ENCODE data around the gene PKDCC.
"Not testable (repeated sequence)": the region's sequence is repeated elsewhere in the genome, so short reads cannot be mapped to it uniquely, and the experiment has no call there.

PKDCC gene

GRCh38 chr2:42030200-42030759, 17.5 kb upstream of the PKDCC start:
- DNase-seq (ENCODE audit: low read depth, low spot score): no peak

- no peak for DNase-seq (ENCODE audit: low read depth, low spot score)
Observed at GRCh38 chr2:42030829-42031228, 17.0 kb upstream of the PKDCC start.

DNA sequence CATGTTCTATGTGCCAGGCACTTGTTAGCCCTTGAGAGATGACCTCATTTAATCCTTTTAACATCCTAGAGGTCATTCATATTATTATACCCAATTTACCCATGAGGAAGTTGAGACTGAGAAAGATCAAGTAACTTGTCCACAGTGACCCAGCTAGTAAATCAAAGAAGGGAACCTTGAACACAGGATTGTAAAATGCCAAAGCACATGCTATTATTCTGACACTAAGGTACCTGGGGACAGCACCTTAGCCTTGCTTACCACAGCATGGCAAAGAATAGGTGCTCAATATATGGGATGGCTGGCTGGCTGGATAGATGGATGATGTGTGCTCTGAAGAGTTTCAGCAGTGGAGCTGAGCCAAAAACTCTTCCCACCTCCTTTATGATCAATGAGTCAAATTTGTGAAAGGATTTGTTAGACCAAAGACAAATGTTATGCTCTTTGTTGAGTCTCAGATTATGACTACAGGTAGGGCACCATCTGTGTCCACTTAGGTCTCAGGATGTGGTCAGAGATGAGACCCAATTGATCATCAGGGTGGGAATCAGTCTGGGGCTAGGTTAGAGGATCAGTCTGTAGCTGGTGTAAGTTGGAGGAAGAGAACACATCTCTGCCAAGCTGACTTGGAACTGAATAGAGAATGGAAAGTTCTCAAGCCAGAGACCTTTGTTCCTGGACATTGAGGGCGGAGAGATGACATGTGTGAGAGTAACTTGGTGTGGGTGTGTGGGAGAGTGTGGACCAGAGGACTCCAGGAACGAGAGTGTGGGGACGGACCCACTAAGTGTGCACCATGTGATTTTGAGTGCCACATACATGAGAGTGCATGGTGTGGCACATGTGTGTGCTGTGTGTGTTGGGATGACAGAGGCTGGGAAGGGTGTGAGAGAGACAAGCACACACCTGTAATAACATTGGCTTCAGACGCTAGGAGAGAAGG, 16.3 kb upstream of the PKDCC start:
- no peak for DNase-seq (ENCODE audit: low read depth, low spot score)

- DNase-seq (ENCODE audit: low read depth, low spot score): no peak
Observed at GRCh38 chr2:42032224-42032620, 15.6 kb upstream of the PKDCC start.

GRCh38 chr2:42032745-42033144, 15.1 kb upstream of the PKDCC start:
- DNase-seq (ENCODE audit: low read depth, low spot score): no peak

- not testable (repeated sequence) for DNase-seq (ENCODE audit: low read depth, low spot score)
Observed at GRCh38 chr2:42034096-42034495, 13.7 kb upstream of the PKDCC start.

GRCh38 chr2:42035241-42035640, 12.6 kb upstream of the PKDCC start:
- no peak for DNase-seq (ENCODE audit: low read depth, low spot score)

- DNase-seq (ENCODE audit: low read depth, low spot score): no peak
Observed at GRCh38 chr2:42036413-42036812, 11.4 kb upstream of the PKDCC start.

DNA sequence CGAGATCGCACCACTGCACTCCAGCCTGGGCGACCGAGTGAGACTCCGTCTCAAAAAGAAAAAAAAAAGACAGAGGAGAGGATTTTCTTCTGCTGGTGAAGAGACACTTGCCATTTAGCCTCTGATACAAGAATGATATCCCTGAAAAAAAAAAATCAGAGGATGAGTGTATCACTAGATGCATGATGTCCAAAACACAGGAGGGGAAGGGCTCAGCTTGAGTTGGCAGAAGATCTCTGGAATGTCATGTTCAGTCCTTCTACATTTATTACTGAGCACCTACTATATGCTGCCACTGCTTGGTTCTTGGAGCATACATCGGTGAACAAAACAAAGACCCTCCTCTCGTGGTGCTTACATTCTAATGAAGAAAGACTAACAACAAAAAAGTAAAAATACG, 10.9 kb upstream of the PKDCC start:
- no peak for DNase-seq (ENCODE audit: low read depth, low spot score)

GRCh38 chr2:42040643-42041278, 7.1 kb upstream of the PKDCC start:
- DNase-seq (ENCODE audit: low read depth, low spot score): no peak

- no peak for DNase-seq (ENCODE audit: low read depth, low spot score)
Observed at GRCh38 chr2:42041377-42042127, 6.3 kb upstream of the PKDCC start.

GRCh38 chr2:42042631-42043355, 5.0 kb upstream of the PKDCC start:
- no peak for DNase-seq (ENCODE audit: low read depth, low spot score)

GRCh38 chr2:42043789-42044394, 3.9 kb upstream of the PKDCC start:
- DNase-seq (ENCODE audit: low read depth, low spot score): no peak

- no peak for DNase-seq (ENCODE audit: low read depth, low spot score)
Observed at GRCh38 chr2:42044939-42045338, 2.9 kb upstream of the PKDCC start.

DNA sequence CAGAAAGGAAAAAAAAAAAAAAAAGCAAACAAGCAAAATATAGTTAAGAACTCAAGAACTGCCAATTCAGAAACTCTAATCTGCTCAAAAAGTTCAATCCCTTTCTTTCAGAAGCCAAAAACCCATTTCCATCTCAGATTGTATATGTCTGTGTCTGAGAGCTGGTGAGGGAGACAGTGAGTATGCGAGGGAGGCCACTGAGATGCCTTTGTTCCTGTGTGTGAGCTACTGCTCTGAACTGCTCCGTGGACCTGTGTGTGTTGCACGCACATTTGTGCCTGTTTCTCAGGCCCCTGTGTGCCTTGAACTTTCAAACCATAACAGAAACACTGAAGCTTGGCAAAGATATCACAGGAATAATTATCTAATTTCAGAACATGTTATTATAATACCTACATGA, 2.5 kb upstream of the PKDCC start:
- no peak for DNase-seq (ENCODE audit: low read depth, low spot score)

DNA sequence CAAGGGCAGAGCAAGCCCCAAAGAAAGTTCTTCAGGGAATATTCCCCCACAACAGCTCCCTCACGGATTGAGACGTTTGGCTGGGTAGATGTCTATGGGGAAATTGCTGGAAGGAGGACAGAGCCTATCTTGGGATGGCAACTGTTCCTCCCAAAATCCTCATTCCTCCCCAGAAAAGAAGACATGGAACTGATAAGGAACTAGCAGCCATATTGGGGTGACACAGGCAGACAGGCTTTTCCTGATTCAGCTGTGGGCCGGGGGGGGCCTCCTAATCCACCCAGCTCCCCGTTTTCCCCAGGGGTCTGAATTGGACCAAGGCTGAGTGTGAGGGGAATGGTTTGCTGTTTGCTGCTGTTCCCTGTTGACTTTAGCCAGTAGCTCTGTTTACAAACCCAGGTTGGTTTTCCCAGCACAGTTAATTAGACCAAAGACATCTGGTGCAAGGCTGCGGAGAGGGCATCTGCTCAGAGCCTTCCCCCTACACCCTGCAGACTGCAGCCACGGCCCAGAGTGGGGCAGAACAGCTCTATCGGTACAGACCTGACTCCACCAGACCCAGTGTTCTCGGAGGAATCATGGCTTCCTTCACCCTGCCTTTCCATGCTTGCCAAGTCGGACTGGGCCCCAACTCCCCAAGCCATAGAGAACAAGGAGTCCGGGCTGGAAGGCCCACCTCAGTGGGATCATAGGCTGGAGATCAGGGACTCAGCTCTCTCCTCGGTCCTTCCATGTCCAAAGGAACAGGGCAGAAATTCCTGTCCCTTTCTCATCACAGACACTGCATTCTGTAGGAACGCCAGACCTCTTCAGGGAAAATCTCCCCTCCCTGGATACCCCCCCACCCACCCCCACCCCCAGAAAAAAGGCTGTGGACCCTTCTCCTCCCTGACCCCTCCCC, 1.7 kb upstream of the PKDCC start:
- DNase-seq (ENCODE audit: low read depth, low spot score): no peak

DNA sequence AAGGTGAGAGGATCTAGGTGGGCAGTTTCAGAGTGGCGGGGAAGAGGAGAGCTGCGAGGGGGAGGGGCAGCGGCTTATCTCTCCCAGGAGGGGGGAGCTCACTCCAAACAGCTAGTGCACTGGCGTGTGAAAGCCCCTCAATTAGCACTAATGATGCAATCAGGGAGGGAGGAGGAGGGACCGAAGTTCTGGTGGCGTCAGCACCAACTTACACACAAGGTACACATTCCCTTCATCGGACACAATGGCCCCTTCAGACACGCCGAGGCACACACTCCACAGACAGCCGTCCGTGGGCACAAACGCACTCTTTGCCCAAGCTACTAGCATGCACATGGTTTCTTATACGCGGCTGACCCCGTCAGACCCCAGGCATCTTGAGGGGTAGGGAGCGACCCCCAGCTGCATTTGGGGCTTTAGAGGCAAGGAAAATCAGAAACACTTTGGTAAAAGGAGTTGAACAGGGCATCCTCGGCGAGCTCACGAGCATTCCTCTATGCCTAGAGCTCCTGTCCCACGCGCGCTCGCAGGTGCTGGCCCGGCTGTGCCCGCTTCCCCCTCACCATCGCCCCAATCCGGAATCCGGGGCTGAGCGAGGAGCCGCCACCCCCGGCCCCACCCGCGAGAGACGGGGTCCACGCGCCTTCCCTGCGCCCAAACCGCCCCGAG, 868 bp upstream of the PKDCC start:
- DNase-seq (ENCODE audit: low read depth, low spot score): no peak

DNA sequence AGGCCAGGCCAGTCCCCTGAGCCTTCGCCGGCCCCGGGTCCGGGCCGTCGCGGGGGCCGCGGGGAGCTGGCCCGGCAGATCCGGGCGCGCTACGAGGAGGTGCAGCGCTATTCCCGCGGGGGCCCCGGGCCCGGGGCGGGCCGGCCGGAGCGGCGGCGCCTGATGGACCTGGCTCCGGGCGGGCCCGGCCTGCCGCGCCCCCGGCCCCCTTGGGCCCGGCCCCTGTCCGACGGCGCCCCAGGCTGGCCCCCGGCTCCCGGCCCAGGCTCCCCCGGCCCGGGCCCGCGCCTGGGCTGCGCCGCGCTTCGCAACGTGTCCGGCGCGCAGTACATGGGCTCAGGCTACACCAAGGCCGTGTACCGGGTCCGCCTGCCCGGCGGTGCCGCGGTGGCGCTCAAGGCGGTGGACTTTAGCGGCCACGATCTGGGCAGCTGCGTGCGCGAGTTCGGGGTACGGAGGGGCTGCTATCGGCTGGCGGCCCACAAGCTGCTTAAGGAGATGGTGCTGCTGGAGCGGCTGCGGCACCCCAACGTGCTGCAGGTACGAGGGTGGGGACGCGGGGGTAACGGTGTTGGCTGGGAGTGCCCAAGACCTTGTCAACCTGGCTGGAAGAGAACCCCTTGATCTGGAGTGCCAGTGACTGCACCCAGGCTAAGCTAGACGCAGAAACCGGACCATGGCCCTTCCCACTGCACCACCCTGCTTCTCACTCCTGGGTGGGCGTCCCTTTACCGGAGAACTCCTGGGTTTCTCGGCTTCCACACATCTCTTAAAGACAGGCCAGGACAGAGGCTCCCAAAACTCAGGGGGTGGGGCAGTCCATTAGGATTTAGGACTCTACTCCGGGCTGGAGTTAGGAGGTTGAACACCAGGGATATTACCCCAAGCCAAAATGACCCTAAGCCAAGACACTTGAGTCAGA, 739 bp downstream of the PKDCC start:
- DNase-seq (ENCODE audit: low read depth, low spot score): no peak

Data from activated CD4-positive, CD25-positive, alpha-beta regulatory T cell treated with anti-CD3 and anti-CD28 coated beads, Interleukin-2, amount 50 U/mL, for 16 hours (primary cell).